MM.1S (cell line): ENCODE data around the gene BTD.

Source experiments
- CTCF ChIP-seq: fragments of 300-600 bp; sonication (generic); IDR thresholded peaks from 2 replicates; pipeline ENCODE4 v1.5.1; 2016; ENCODE audit warnings: antibody characterized with exemption, low read length, mixed read lengths
- EZH2phosphoT487 ChIP-seq: fragments of 300-600 bp; sonication (generic); IDR thresholded peaks from 2 replicates; pipeline ENCODE4 v1.6.1; 2018; ENCODE audit warnings: antibody characterized with exemption, low read length

GRCh38 chr3:15611018-15611417 lies 9.5 kb downstream of the BTD start:
- no peak for TF ChIP-seq CTCF
- TF ChIP-seq EZH2phosphoT487 = no peak
